Activated CD4-positive, alpha-beta T cell treated with anti-CD3 and anti-CD28 coated beads for 48 hours (primary cell): Measurements from ENCODE around the gene COPZ2.

Source experiments
- DNase-seq: peaks from one replicate; pipeline ENCODE4 v3.0.0-alpha.2; 2020

The COPZ2 gene

GRCh38 chr17:47982645-47983390, 54.8 kb downstream of the COPZ2 start:
- no peak for DNase-seq

DNA sequence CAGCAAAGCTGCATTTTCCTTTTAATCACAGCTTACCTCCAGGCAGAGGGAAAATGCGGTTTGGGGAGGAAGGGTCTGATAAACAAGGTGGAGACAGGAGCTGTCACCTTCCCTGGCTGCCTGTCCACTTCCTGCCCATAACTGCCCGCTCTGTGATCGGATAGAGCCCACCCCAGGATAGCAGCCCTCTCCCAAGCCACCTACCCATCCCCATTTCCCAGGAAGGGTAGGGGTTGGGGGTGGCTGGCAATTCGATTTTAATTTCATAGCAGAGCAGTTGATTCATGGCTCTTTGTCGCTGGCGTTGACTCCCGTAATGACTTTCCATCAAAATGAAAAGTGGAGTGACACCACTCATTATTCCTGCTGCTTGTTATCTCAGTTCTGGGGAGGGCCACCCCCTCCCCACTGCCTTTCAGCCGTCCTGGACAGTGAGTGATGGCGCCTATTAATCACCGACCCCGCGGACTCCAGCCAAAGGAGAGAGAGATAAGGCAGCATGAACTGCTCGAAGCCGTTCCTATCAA, 55.4 kb downstream of the COPZ2 start:
- DNase-seq: no peak

- DNase-seq: no peak
These were observed 56.1 kb downstream of the COPZ2 start for GRCh38 chr17:47981462-47981861.

- no peak for DNase-seq
These were observed 57.1 kb downstream of the COPZ2 start for GRCh38 chr17:47980541-47980940.

- peak; percentile 63 for DNase-seq
These were observed 59.3 kb downstream of the COPZ2 start for GRCh38 chr17:47978324-47978723.
